Liver (tissue), 3 donors: Measurements from ENCODE around the gene SPI1.

Source experiments
- CTCF ChIP-seq: fragments of 150-350 bp; IDR thresholded peaks from 2 replicates; pipeline ENCODE4 v1.5.1; 2017; ENCODE audit warnings: improper control_type of control experiment, low read depth, low read length; ENCODE audit not compliant: missing input control
- GABPA ChIP-seq, 2 donors: IDR thresholded peaks in 1 of 2; conservative IDR thresholded peaks in 1 of 2; 2 replicates each; pipeline ENCODE4 v1.6.1; 2016; ENCODE audit warnings: antibody characterized with exemption in 2 of 2, mild to moderate bottlenecking in 1 of 2, moderate library complexity in 1 of 2
- RAD21 ChIP-seq, 2 donors: IDR thresholded peaks; 2 replicates each; pipeline ENCODE4 v1.6.1; 2016; ENCODE audit warnings: antibody characterized with exemption in 2 of 2, mild to moderate bottlenecking in 2 of 2
- TAF1 ChIP-seq: conservative IDR thresholded peaks from 2 replicates; pipeline ENCODE4 v1.6.1; 2016; ENCODE audit warnings: antibody characterized with exemption, mild to moderate bottlenecking
- donor health status: healthy.
- donor health status: healthy.

GRCh38 chr11:47395223-47396048, 17.1 kb upstream of the SPI1 start:
- no peak for TF ChIP-seq CTCF
- no peak for TF ChIP-seq GABPA (IDR thresholded peaks at IDR 0.05 in 1 of 2, conservative IDR thresholded peaks at IDR 0.05 in 1 of 2)
- no peak for TF ChIP-seq TAF1
- TF ChIP-seq RAD21 (IDR thresholded peaks at IDR 0.05) = no peak
